Endodermal cell (in vitro differentiated cells): ENCODE data around the gene UBE2E1. TPM values are rescaled to one million over a fixed set of nuclear protein-coding genes. Genes with fewer than 3 reads are reported as not detected.

Experiments
- DNase-seq: peaks from one replicate; pipeline ENCODE4 v3.0.0-alpha.2; 2017
- H3K27ac ChIP-seq: 2 replicates; pipeline ENCODE4 v1.5.1; 2013; ENCODE audit warnings: mild to moderate bottlenecking, low read depth, low read length, moderate library complexity
- H3K27me3 ChIP-seq: 2 replicates; pipeline ENCODE4 v1.6.1; 2013; ENCODE audit warnings: mild to moderate bottlenecking, low read length, moderate library complexity; ENCODE audit not compliant: insufficient read depth, control insufficient read depth, poor library complexity, severe bottlenecking
- H3K36me3 ChIP-seq: 2 replicates; pipeline ENCODE4 v1.7.0; 2013; ENCODE audit warnings: mild to moderate bottlenecking, low read length, moderate library complexity; ENCODE audit not compliant: control insufficient read depth, insufficient read depth
- H3K4me1 ChIP-seq: one replicate; pipeline ENCODE4 v1.7.0; 2013; ENCODE audit warnings: low read length; ENCODE audit not compliant: control insufficient read depth, insufficient read depth
- H3K4me3 ChIP-seq: 2 replicates; pipeline ENCODE4 v1.5.1; 2013; ENCODE audit warnings: mild to moderate bottlenecking, low read length, moderate library complexity
- H3K9ac ChIP-seq: 2 replicates; pipeline ENCODE4 v1.6.1; 2013; ENCODE audit warnings: mild to moderate bottlenecking, low read length, moderate library complexity; ENCODE audit not compliant: poor library complexity, severe bottlenecking; ENCODE audit errors: extremely low read depth
- H3K9me3 ChIP-seq: 2 replicates; pipeline ENCODE4 v1.6.1; 2013; ENCODE audit warnings: mild to moderate bottlenecking, low read length, moderate library complexity; ENCODE audit not compliant: control insufficient read depth
- H3K27ac Mint-ChIP-seq: 2 replicates; pipeline ENCODE4 v1.8.0; 2020; ENCODE audit warnings: mixed read lengths
- H3K27me3 Mint-ChIP-seq: 2 replicates; pipeline ENCODE4 v1.8.0; 2021; ENCODE audit warnings: mild to moderate bottlenecking, mixed read lengths; ENCODE audit not compliant: insufficient read depth
- H3K36me3 Mint-ChIP-seq: 2 replicates; pipeline ENCODE4 v1.8.0; 2020; ENCODE audit warnings: low read depth, mixed read lengths
- H3K4me1 Mint-ChIP-seq: 2 replicates; pipeline ENCODE4 v1.8.0; 2020; ENCODE audit warnings: mixed read lengths
- H3K4me3 Mint-ChIP-seq: 2 replicates; pipeline ENCODE4 v1.8.0; 2020; ENCODE audit warnings: mild to moderate bottlenecking, moderate library complexity, mixed read lengths
- H3K9me3 Mint-ChIP-seq: 2 replicates; pipeline ENCODE4 v1.8.0; 2020; ENCODE audit warnings: mild to moderate bottlenecking, mixed read lengths
- WGBS, 2 experiments: methylation state at CpG; one replicate each; pipeline versions ENCODE4 v1.1.5 to v1.1.7; 2013; ENCODE audit warnings: missing lambda C conversion rate in 2 of 2, mixed read lengths in 1 of 2; ENCODE audit not compliant: insufficient coverage in 1 of 2, insufficient read length in 1 of 2; 5-methylcytosine and 5-hydroxymethylcytosine counted together
- total RNA-seq, 2 donors: library from RNA; stranded (reverse); fragmentation: NEBNext Ultra II Directional in 1 of 2; extraction: Animal tissue kit (Norgen Biotek cat#: 25700) in 1 of 2; gene quantifications; 2 replicates in 1 of 2; 3 replicates in 1 of 2; pipeline ENCODE4 v1.2.1, GENCODE V29; 2021
- TF ChIP-seq, protein P1 (sequence below): fragments of 200-600 bp; sonication (generic); conservative IDR thresholded peaks from 2 replicates; pipeline ENCODE4 v1.5.0; 2021; ENCODE audit warnings: antibody characterized with exemption, mild to moderate bottlenecking

The UBE2E1 gene
- total RNA-seq, 2 donors from 2014 or later: 112 to 120 TPM

DNA sequence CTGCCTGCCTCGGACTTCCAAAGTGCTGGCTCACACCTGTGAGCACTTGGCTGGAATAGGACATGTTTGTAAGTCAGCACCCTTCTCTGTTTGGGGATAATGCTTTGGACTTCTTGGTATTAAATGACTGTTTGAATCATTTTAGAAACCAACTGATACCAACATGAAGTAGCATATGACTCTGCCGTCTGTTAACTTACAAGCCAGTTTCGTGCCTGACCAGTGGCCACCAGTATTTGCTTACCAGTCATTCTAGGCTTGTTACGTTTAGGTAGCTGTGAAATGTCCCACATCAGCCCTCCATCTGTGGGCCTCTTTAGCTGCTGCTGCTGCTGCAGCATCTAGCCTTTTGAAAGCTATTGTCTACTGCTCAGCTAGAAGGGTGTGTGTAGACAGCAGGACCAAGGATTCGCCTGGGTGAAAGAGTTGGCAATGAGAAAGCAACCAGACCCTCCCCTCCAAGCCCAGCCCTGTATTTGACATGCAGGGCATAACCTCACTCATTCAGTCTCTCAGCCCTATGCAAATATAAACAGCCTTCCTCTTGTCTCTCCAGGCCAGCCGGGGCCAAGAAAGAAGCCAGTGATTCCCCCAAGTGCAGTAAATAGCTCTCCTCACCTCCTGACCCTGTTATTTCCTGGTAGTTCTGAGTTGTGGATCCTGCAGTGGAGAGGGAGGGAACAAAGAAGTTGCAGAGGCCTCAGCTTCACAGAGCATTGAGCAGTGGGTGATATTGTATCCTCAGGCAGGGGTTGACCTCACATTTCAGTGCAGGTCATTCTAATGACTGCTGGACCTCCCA is 60.0 kb downstream of the UBE2E1 start:
- Histone ChIP-seq H3K27me3 (no peaks in the 10 kb centered on the region), H3K36me3 (peaks cover 11% of the 10 kb centered on the region), H3K4me1 (peaks cover 12% of the 10 kb centered on the region), H3K4me3 (no peak overlapping the region), H3K9me3 (peaks cover 9% of the 10 kb centered on the region), H3K27ac (peak overlapping the region; percentile 74), H3K9ac (no peak overlapping the region)
- Mint-ChIP-seq H3K27ac (peak overlapping the region; percentile 75), H3K4me1 (peaks cover 24% of the 10 kb centered on the region), H3K4me3 (no peak overlapping the region), H3K9me3 (no peaks in the 10 kb centered on the region), H3K36me3 (peaks cover 15% of the 10 kb centered on the region), H3K27me3 (no peaks in the 10 kb centered on the region)
- DNase-seq: peak; percentile 75
- TF ChIP-seq, protein P1, sequence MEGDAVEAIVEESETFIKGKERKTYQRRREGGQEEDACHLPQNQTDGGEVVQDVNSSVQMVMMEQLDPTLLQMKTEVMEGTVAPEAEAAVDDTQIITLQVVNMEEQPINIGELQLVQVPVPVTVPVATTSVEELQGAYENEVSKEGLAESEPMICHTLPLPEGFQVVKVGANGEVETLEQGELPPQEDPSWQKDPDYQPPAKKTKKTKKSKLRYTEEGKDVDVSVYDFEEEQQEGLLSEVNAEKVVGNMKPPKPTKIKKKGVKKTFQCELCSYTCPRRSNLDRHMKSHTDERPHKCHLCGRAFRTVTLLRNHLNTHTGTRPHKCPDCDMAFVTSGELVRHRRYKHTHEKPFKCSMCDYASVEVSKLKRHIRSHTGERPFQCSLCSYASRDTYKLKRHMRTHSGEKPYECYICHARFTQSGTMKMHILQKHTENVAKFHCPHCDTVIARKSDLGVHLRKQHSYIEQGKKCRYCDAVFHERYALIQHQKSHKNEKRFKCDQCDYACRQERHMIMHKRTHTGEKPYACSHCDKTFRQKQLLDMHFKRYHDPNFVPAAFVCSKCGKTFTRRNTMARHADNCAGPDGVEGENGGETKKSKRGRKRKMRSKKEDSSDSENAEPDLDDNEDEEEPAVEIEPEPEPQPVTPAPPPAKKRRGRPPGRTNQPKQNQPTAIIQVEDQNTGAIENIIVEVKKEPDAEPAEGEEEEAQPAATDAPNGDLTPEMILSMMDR: no peak
- WGBS, 2 experiments: 76 to 84% methylated on average over 3 to 6 of the region's 6 CpGs

DNA sequence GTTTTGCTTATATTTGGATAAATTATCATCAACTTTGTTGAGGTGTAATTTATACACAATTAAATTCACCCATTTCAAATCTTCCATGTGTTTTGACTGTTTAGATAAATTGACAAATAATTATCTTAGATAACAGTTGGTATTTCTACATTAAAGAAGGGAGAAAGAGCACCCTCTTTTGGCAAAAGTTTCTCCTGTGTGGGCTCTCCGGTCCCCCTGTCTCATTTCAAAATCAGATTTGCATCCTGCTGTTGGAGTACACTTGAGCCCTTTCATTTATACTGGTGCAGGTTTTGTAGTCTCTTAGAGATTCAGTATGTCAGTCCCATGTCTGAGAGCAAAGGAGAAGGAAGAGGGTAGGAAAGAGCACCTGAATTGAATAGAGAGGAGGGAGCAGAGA is 61.6 kb downstream of the UBE2E1 start:
- peaks cover 6% of the 10 kb centered on the region for H3K36me3 ChIP-seq
- no peak for DNase-seq
- no peaks in the 10 kb centered on the region for H3K9me3 Mint-ChIP-seq
- H3K4me1 ChIP-seq: peaks cover 12% of the 10 kb centered on the region
- H3K9ac ChIP-seq: no peak overlapping the region
- no peak overlapping the region for H3K4me3 ChIP-seq
- WGBS, 2 experiments: 92% methylated on average over 1 of the region's 1 CpG; no CpG with 5 or more reads in 1 of the 2 experiments
- TF ChIP-seq, protein P1: peak; percentile 35
- H3K9me3 ChIP-seq: peaks cover 9% of the 10 kb centered on the region
- peaks cover 10% of the 10 kb centered on the region for H3K36me3 Mint-ChIP-seq
- H3K27me3 ChIP-seq: no peaks in the 10 kb centered on the region
- peaks cover 24% of the 10 kb centered on the region for H3K4me1 Mint-ChIP-seq
- no peak overlapping the region for H3K4me3 Mint-ChIP-seq
- H3K27ac ChIP-seq: no peak overlapping the region
- no peak overlapping the region for H3K27ac Mint-ChIP-seq
- no peaks in the 10 kb centered on the region for H3K27me3 Mint-ChIP-seq

DNA sequence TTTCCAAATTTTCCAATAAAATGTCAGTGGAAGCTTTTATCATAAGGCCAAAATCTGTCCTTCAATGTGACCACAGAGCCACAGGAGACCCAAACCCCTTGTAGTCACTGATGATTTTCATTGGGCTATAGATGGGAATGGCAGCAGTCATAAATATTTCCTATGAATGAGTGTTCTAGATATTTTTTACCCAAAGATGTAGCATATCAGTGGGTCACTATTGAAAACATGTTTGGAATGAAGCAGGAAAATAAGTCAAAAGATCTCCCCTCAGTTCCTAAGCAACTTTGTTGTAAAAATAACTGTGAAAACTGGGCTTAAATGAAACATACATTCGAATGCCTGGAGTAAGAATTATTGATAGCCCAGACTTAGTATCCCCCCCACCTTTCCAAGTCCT is 62.1 kb downstream of the UBE2E1 start:
- Histone ChIP-seq H3K4me3 (no peak overlapping the region), H3K9me3 (peaks cover 9% of the 10 kb centered on the region), H3K36me3 (peaks cover 4% of the 10 kb centered on the region), H3K27ac (no peak overlapping the region), H3K27me3 (no peaks in the 10 kb centered on the region), H3K4me1 (peaks cover 12% of the 10 kb centered on the region), H3K9ac (no peak overlapping the region)
- Mint-ChIP-seq H3K4me1 (peaks cover 24% of the 10 kb centered on the region), H3K9me3 (no peaks in the 10 kb centered on the region), H3K27me3 (no peaks in the 10 kb centered on the region), H3K4me3 (no peak overlapping the region), H3K36me3 (peaks cover 9% of the 10 kb centered on the region), H3K27ac (no peak overlapping the region)
- WGBS, 2 experiments: 97 to 100% methylated on average over 1 of the region's 1 CpG
- DNase-seq: no peak
- TF ChIP-seq, protein P1: no peak
